ENCODE results near the gene HCK. TPM values are rescaled to one million over a fixed set of nuclear protein-coding genes. Genes with fewer than 3 reads are reported as not detected.
A peak's percentile ranks its signal among the peaks of the same experiment; 100 is the strongest.

The HCK gene
- polyA plus RNA-seq, 1 of the 3 experiments (the other 2 are of a cell fraction) = not detected

DNA sequence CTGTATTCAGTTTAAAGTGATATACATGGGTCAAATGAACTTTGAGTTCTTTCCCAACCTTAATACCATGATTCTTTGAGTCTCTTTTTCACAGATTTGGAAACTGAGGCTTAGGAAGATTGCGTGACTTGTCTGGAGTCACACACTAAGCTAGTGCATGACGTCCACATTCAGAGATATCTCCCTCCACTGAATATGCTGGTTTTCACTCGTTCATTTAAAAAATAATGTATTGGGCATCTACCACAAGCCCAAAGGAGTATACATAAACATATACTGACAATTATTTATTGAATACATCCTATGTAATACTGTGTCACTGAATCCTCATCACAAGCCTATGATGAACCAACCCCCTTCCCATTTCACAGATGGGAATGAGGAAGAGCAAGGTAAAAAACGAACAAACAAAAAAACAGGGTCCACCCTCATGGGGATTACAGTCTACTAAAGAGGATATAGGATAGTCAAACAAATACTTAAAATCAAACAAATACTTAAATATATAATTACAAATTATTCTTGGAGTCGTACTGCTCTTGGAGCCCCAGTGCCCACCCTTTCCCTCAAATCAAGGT lies 56.9 kb downstream of the HCK start:
- H3K27me3 ChIP-seq (ENCODE audit: insufficient read depth) = peaks cover 3% of the 10 kb centered on the region; the same call in 1 of the 2 replicates
- ChIA-PET POLR2A (no interaction called here), CTCF (interaction anchor here (0.6 to 5.0 kb wide), 6 partner anchors 8 to 286 kb away, joined by 3 to 20 read pairs (median 4); no protein-coding TSS in a partner anchor)
- H2AFZ ChIP-seq (ENCODE audit: low read depth) = peak overlapping the region; percentile 89
- no peaks in the 10 kb centered on the region for H3K9me3 ChIP-seq
- no peak overlapping the region for H3K4me2 ChIP-seq
- peak overlapping the region in 1 of 2 experiments; percentile 97; a peak in 1 of 4 replicates for H3K27ac ChIP-seq (ENCODE audit: low read depth in 2 of 2, low read length in 1 of 2)
- peak overlapping the region; percentile 82 to 84; a peak in 2 of 4 replicates for H3K4me3 ChIP-seq (ENCODE audit: low read depth in 2 of 2, low read length in 1 of 2)
- no peaks in the 10 kb centered on the region for H3K9me2 ChIP-seq
- H3K9ac ChIP-seq = no peak overlapping the region
- DNase-seq = no peak
- no peak for TF ChIP-seq RAD21 (IDR thresholded peaks at IDR 0.05; ENCODE audit: low read length)
- TF ChIP-seq JUND (IDR thresholded peaks at IDR 0.05) = no peak
- TF ChIP-seq SIN3A (IDR thresholded peaks at IDR 0.05; ENCODE audit: borderline replicate concordance, low read depth, low read length) = no peak
- TF ChIP-seq GABPA (IDR thresholded peaks at IDR 0.05; ENCODE audit: low read depth) = no peak
- TF ChIP-seq MEF2A (IDR thresholded peaks at IDR 0.05; ENCODE audit: borderline replicate concordance, low read depth) = no peak
- TF ChIP-seq MXI1 (IDR thresholded peaks at IDR 0.05; ENCODE audit: low read depth, low read length) = no peak
- no peak for TF ChIP-seq NFIC (IDR thresholded peaks at IDR 0.05; ENCODE audit: borderline replicate concordance)
- TF ChIP-seq, protein P1, sequence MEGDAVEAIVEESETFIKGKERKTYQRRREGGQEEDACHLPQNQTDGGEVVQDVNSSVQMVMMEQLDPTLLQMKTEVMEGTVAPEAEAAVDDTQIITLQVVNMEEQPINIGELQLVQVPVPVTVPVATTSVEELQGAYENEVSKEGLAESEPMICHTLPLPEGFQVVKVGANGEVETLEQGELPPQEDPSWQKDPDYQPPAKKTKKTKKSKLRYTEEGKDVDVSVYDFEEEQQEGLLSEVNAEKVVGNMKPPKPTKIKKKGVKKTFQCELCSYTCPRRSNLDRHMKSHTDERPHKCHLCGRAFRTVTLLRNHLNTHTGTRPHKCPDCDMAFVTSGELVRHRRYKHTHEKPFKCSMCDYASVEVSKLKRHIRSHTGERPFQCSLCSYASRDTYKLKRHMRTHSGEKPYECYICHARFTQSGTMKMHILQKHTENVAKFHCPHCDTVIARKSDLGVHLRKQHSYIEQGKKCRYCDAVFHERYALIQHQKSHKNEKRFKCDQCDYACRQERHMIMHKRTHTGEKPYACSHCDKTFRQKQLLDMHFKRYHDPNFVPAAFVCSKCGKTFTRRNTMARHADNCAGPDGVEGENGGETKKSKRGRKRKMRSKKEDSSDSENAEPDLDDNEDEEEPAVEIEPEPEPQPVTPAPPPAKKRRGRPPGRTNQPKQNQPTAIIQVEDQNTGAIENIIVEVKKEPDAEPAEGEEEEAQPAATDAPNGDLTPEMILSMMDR (IDR thresholded peaks at IDR 0.05) = no peak
- TF ChIP-seq TAF1 (IDR thresholded peaks at IDR 0.05; ENCODE audit: borderline replicate concordance, low read depth, low read length) = no peak
- no peak for TF ChIP-seq MAX (IDR thresholded peaks at IDR 0.05; ENCODE audit: low read depth)
- TF ChIP-seq RXRA (IDR thresholded peaks at IDR 0.05; ENCODE audit: borderline replicate concordance, low read depth) = no peak
- TF ChIP-seq YY1 (IDR thresholded peaks at IDR 0.05; ENCODE audit: low read depth) = no peak
- TF ChIP-seq, protein P2, sequence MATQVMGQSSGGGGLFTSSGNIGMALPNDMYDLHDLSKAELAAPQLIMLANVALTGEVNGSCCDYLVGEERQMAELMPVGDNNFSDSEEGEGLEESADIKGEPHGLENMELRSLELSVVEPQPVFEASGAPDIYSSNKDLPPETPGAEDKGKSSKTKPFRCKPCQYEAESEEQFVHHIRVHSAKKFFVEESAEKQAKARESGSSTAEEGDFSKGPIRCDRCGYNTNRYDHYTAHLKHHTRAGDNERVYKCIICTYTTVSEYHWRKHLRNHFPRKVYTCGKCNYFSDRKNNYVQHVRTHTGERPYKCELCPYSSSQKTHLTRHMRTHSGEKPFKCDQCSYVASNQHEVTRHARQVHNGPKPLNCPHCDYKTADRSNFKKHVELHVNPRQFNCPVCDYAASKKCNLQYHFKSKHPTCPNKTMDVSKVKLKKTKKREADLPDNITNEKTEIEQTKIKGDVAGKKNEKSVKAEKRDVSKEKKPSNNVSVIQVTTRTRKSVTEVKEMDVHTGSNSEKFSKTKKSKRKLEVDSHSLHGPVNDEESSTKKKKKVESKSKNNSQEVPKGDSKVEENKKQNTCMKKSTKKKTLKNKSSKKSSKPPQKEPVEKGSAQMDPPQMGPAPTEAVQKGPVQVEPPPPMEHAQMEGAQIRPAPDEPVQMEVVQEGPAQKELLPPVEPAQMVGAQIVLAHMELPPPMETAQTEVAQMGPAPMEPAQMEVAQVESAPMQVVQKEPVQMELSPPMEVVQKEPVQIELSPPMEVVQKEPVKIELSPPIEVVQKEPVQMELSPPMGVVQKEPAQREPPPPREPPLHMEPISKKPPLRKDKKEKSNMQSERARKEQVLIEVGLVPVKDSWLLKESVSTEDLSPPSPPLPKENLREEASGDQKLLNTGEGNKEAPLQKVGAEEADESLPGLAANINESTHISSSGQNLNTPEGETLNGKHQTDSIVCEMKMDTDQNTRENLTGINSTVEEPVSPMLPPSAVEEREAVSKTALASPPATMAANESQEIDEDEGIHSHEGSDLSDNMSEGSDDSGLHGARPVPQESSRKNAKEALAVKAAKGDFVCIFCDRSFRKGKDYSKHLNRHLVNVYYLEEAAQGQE (IDR thresholded peaks at IDR 0.05; ENCODE audit: low read depth, low read length) = no peak
- TF ChIP-seq SMC3 (IDR thresholded peaks at IDR 0.05; ENCODE audit: low read depth, low read length) = no peak
- TF ChIP-seq ZBTB33 (IDR thresholded peaks at IDR 0.05; ENCODE audit: borderline replicate concordance, low read depth) = no peak
- peaks cover 23% of the 10 kb centered on the region for H4K20me1 ChIP-seq (ENCODE audit: insufficient read depth)
- H3K4me1 ChIP-seq (ENCODE audit: control insufficient read depth in 1 of 2, insufficient read depth in 2 of 2, low read depth in 1 of 2, low read length in 1 of 2) = peaks cover 5 to 10% of the 10 kb centered on the region in 2 experiments; a peak in 3 of 4 replicates
- no peaks in the 10 kb centered on the region for H3F3A ChIP-seq (replicated peaks; ENCODE audit: insufficient read depth)
- 33% methylated on average over 5 of the region's 5 CpGs for WGBS (ENCODE audit: low lambda C conversion rate)
- H3K36me3 ChIP-seq (replicated peaks in 1 of 2; ENCODE audit: control insufficient read depth in 1 of 2, insufficient read depth in 2 of 2, low read length in 1 of 2) = no peaks in the 10 kb centered on the region
- H3K79me2 ChIP-seq (ENCODE audit: insufficient read depth) = peaks cover 43% of the 10 kb centered on the region

Data from SK-N-SH (cell line).